Measurements from ENCODE around the gene CAPNS2. TPM values are rescaled to one million over a fixed set of nuclear protein-coding genes. Genes with fewer than 3 reads are reported as not detected.

The CAPNS2 gene
- total RNA-seq: not detected

DNA sequence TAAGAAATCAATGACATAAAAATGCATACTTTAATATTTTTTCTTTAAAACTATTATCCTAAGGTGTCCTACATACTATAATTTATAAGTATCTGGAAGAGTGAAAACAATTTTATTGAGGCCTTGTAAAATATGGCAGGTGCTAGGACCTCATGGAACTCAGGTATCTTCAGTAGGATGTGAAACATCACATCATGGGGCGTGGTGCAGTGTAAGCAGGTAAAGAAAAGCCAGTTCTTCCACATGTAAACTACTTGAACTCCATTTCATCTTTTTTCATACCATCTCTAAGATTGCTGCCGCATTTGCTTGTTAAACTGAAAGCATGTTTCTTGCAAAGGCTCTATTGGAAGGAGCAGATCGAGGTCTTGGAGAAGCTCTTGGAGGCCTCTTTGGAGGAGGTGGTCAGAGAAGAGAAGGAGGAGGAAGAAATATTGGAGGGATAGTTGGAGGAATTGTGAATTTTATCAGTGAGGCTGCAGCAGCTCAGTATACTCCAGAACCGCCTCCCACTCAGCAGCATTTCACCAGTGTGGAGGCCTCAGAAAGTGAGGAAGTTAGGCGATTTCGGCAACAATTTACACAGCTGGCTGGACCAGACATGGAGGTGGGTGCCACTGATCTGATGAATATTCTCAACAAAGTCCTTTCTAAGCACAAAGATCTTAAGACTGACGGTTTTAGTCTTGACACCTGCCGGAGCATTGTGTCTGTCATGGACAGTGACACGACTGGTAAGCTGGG is at the start of gene CAPNS2:
Gene CAPNS2 (plus strand): TSS at position 253 of the 744 bp plus-strand sequence. CDS start 73 bp downstream, at position 326.
- H3K27ac Mint-ChIP-seq: no peak within 1 kb of the TSS
- H3K27me3 Mint-ChIP-seq: peaks cover 18% of the 10 kb centered on the region
- H3K36me3 Mint-ChIP-seq (ENCODE audit: low read depth): no peaks in the 10 kb centered on the region
- H3K9me3 Mint-ChIP-seq: no peaks in the 10 kb centered on the region
- no peak for DNase-seq
- H3K4me3 Mint-ChIP-seq: no peak within 1 kb of the TSS
- ChIA-PET POLR2A (no interaction called here), CTCF (interaction anchor here (0.6 kb wide), 1 partner anchor 1806 kb away, joined by 3 read pairs; no protein-coding TSS in a partner anchor)
- no peaks in the 10 kb centered on the region for H3K4me1 Mint-ChIP-seq

DNA sequence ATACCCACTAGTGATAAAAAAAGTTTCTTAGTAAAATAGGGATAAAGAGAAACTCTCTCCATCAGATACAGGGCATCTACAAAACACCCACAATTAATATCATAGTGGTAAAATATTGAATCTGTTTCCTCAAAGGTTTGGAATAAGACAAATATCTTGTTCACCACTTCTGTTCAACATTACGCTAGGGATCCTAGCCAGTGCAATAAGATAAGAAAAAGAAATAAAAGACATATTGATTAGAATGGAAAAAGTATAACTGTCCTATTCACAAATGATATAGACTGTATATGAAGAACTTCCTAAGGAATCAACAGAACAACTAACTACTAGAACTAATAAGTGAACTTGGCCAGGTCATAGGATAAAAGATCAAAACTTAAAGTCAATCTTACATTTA is 44.7 kb upstream of the CAPNS2 start:
- Mint-ChIP-seq H3K36me3 (ENCODE audit: low read depth) (no peaks in the 10 kb centered on the region), H3K27me3 (peaks cover 9% of the 10 kb centered on the region), H3K9me3 (peaks cover 6% of the 10 kb centered on the region), H3K4me1 (no peaks in the 10 kb centered on the region), H3K4me3 (no peak overlapping the region), H3K27ac (no peak overlapping the region)
- CTCF ChIA-PET: no interaction called here
- DNase-seq: no peak
- POLR2A ChIA-PET: no interaction called here

DNA sequence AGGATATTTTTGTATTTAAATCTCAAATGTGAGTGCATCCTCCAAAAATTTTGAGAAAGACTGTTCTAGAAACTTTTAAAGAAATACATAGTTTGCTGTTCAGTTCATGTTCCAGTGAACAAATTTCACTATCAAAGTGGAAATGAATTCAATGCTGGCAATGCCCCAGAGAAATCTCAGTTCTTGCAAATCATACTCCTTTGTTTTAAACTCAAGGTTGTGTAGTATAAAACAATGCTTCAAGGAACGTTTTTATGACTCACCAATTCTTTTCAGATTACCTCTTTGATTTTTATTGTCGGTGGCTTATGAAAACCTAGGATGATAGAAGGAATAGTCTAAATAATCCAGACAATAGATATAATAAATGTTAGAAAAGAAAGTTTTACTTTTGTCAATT is 40.0 kb upstream of the CAPNS2 start:
- no peak overlapping the region for H3K27ac Mint-ChIP-seq
- no peaks in the 10 kb centered on the region for H3K4me1 Mint-ChIP-seq
- no peak overlapping the region for H3K4me3 Mint-ChIP-seq
- ChIA-PET CTCF (no interaction called here), POLR2A (no interaction called here)
- no peak for DNase-seq
- H3K36me3 Mint-ChIP-seq (ENCODE audit: low read depth): no peaks in the 10 kb centered on the region
- H3K27me3 Mint-ChIP-seq: peaks cover 6% of the 10 kb centered on the region
- peaks cover 6% of the 10 kb centered on the region for H3K9me3 Mint-ChIP-seq

DNA sequence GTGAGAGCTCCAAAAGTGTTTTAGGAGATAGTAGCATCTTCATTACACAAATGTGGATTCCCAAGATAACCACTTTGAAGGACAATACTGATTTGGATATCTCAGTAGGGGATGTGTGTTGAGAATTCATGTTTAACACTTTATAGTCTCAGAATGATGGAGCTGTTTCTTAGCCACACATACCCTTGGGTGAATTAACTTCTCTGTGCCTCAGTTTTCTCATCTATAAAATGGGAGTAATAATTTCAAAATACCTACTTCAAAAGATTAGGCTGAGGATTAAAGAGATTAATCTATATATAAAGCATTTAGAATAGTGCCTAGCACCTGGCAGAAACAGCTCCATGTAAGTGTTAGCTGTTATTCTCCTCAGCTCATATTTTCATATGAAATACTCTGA is 38.6 kb upstream of the CAPNS2 start:
- DNase-seq: no peak
- Mint-ChIP-seq H3K27ac (no peak overlapping the region), H3K27me3 (peaks cover 5% of the 10 kb centered on the region), H3K4me3 (no peak overlapping the region), H3K9me3 (no peaks in the 10 kb centered on the region), H3K36me3 (ENCODE audit: low read depth) (no peaks in the 10 kb centered on the region), H3K4me1 (no peaks in the 10 kb centered on the region)
- ChIA-PET POLR2A (interaction anchor here (0.7 kb wide), 1 partner anchor 25 kb away, joined by 4 read pairs; no protein-coding TSS in a partner anchor), CTCF (no interaction called here)

DNA sequence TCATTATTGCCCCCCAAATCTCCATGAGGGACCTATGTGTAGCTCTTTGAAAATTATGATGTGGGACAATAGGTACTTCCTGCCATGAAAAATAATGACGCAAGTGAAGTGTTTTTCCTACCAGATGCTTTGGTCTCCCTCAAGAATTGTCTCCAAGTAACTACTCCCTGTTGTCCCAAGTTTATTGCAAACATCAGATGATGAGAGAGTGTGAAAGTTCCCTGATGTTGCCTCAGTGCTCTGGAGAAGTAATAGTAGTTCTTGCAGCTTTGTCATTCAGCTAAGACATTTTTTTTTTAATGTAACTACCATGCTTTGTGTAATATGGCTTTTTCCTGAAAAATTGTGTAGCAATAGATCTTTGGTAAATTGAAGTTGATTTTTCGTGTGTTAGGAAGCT is 37.5 kb upstream of the CAPNS2 start:
- peaks cover 5% of the 10 kb centered on the region for H3K27me3 Mint-ChIP-seq
- no peak for DNase-seq
- H3K36me3 Mint-ChIP-seq (ENCODE audit: low read depth): no peaks in the 10 kb centered on the region
- ChIA-PET CTCF (no interaction called here), POLR2A (no interaction called here)
- no peaks in the 10 kb centered on the region for H3K4me1 Mint-ChIP-seq
- no peak overlapping the region for H3K27ac Mint-ChIP-seq
- H3K9me3 Mint-ChIP-seq: no peaks in the 10 kb centered on the region
- H3K4me3 Mint-ChIP-seq: no peak overlapping the region

DNA sequence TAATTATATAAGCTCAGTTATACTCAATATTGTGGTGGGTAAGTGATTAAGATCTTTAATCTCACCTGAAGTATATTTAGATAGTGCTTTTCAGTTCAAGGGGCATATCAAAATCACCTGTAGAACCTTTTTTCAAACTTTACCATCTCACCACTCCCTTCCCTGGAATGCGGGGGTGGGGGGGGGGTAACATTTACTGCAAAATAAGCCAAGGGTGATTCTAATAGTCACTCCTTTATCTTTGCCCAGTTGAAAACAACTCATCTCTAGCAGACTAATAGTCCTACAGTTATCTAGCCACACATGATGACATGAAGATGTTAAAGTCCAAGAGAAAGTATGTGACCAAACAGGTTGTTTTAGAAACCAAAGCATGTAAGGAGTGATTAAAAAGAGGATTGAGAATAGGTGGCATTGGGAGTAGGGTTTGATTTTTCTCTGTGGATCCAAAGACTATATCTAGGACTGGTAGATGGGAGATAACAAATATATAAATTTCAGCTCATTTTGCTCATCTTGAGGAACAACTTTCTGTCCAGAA is 36.1 kb upstream of the CAPNS2 start:
- no peak for DNase-seq

DNA sequence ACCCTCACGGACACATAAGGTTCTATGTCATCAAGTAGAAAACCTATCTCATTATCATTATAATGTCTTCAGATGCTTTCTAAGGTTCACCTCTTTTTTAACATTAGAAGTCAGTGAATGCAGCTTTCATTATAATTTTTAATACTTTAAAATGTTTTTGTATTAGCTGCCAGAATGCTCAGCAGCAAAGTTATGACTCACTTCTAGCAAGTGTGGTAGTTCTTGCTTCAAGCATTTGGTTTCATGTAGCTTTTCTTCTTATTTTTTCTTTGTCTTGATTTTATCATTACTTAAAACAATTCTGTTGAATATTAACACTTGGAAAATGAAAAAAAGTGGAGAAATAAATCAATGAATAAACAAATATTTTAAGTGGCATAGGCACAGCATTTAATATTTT is 34.3 kb upstream of the CAPNS2 start:
- no peaks in the 10 kb centered on the region for H3K4me1 Mint-ChIP-seq
- H3K4me3 Mint-ChIP-seq: no peak overlapping the region
- H3K27me3 Mint-ChIP-seq: peaks cover 3% of the 10 kb centered on the region
- no peaks in the 10 kb centered on the region for H3K36me3 Mint-ChIP-seq (ENCODE audit: low read depth)
- ChIA-PET POLR2A (no interaction called here), CTCF (interaction anchor here (1.5 kb wide), 1 partner anchor 67 kb away, joined by 3 read pairs; no protein-coding TSS in a partner anchor)
- H3K9me3 Mint-ChIP-seq: no peaks in the 10 kb centered on the region
- no peak for DNase-seq
- H3K27ac Mint-ChIP-seq: no peak overlapping the region

More for the DNA sequence above, 36.1 kb upstream of the CAPNS2 start:
- Mint-ChIP-seq H3K27me3 (peaks cover 3% of the 10 kb centered on the region), H3K4me1 (no peaks in the 10 kb centered on the region), H3K27ac (no peak overlapping the region), H3K9me3 (no peaks in the 10 kb centered on the region), H3K4me3 (no peak overlapping the region), H3K36me3 (ENCODE audit: low read depth) (no peaks in the 10 kb centered on the region)
- ChIA-PET POLR2A (no interaction called here), CTCF (interaction anchor here (1.5 kb wide), 1 partner anchor 66 kb away, joined by 3 read pairs; no protein-coding TSS in a partner anchor)

DNA sequence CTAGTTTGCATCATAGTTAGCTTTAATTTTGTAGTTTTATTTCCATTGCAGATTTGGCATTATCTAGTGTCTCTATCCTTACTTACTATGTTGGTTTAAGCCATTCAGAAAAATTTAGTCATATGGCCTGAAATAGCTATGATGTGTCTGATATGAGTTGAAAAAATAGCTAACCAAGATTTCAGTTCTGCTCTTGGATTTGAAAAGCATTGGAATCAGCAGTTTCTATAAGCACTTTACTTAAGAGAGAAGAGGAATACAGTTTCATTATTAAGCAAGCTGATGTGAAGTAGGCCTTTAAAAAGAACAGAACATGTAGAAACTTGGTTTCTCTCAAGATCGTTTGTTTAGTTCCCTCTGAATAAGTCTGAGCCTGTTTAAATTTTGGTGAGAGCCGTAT is 31.7 kb upstream of the CAPNS2 start:
- Mint-ChIP-seq H3K4me3 (no peak overlapping the region), H3K27ac (no peak overlapping the region), H3K9me3 (no peaks in the 10 kb centered on the region), H3K4me1 (no peaks in the 10 kb centered on the region), H3K27me3 (peaks cover 3% of the 10 kb centered on the region), H3K36me3 (ENCODE audit: low read depth) (no peaks in the 10 kb centered on the region)
- ChIA-PET POLR2A (no interaction called here), CTCF (no interaction called here)
- DNase-seq: no peak

DNA sequence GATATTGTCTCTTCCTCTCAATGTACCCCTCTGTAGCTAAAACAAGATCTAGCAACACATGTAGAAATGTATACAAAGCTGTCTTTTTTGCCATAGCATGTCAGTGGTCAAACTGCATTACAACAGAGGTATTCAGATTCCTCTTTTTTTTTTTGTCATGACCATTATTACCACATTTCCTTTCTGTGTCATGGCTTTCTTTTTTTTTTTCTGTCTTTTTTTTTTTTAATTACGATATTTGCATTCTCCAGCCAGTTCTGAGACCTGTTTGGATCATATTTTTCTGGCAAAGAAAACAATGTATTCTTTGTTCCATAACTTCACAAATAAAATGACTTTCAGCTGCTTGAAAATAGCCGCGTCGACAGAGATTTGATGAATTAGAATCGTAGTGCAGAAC is 27.4 kb upstream of the CAPNS2 start:
- Mint-ChIP-seq H3K27ac (no peak overlapping the region), H3K4me3 (no peak overlapping the region), H3K9me3 (no peaks in the 10 kb centered on the region), H3K27me3 (peaks cover 2% of the 10 kb centered on the region), H3K4me1 (no peaks in the 10 kb centered on the region), H3K36me3 (ENCODE audit: low read depth) (no peaks in the 10 kb centered on the region)
- no peak for DNase-seq
- ChIA-PET POLR2A (no interaction called here), CTCF (interaction anchor here (0.5 to 0.7 kb wide), 3 partner anchors 276 to 705 kb away, joined by 3 to 5 read pairs (median 3); no protein-coding TSS in a partner anchor)

DNA sequence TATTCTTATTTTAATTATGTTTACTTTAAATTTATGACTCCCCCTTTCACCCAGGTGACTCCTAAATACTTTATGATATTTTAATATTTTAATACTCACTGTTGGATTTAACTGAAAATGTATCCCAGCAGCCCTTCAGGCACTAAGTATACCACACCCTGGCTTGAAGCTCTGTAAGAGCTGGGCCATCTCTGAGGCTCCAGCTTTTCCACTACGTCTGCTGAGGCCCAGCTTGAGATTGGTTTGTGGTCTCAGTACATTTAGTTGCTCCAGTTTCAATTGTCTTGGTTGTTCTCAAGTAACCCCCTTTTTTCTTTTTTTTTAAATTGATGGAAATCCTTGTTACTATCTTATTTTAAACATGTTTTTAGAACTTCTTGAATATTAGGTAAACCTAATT is 27.0 kb upstream of the CAPNS2 start:
- CTCF ChIA-PET: interaction anchor here (0.9 kb wide), 1 partner anchor 10 kb away, joined by 3 read pairs; no protein-coding TSS in a partner anchor
- DNase-seq: no peak
- no peak overlapping the region for H3K27ac Mint-ChIP-seq
- H3K4me3 Mint-ChIP-seq: no peak overlapping the region
- H3K36me3 Mint-ChIP-seq (ENCODE audit: low read depth): no peaks in the 10 kb centered on the region
- H3K27me3 Mint-ChIP-seq: peaks cover 1% of the 10 kb centered on the region
- no peaks in the 10 kb centered on the region for H3K9me3 Mint-ChIP-seq
- no peaks in the 10 kb centered on the region for H3K4me1 Mint-ChIP-seq
- POLR2A ChIA-PET: no interaction called here

DNA sequence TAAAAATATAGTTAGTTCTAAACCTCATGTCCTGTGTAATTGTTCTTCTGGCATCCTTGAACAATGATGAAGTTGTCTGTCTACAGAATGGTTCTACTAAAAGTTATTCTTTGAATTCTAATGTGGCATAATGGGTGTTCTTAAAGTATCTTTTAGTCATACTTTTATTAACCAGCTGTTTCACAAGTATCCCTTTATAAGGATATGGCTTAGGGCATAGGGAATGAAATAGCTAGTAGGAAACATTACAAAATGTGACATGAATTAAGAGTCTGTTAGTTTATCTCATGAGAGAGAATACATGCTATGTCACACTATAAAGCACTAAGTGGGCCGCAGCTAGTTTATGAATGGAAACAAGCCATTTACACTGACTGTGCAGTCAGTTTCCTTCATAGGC is 26.3 kb upstream of the CAPNS2 start:
- no peak overlapping the region for H3K4me3 Mint-ChIP-seq
- no peak for DNase-seq
- POLR2A ChIA-PET: no interaction called here
- no peak overlapping the region for H3K27ac Mint-ChIP-seq
- H3K4me1 Mint-ChIP-seq: no peaks in the 10 kb centered on the region
- H3K36me3 Mint-ChIP-seq (ENCODE audit: low read depth): no peaks in the 10 kb centered on the region
- H3K27me3 Mint-ChIP-seq: no peaks in the 10 kb centered on the region
- CTCF ChIA-PET: interaction anchor here (0.9 kb wide), 1 partner anchor 10 kb away, joined by 3 read pairs; no protein-coding TSS in a partner anchor
- H3K9me3 Mint-ChIP-seq: no peaks in the 10 kb centered on the region

DNA sequence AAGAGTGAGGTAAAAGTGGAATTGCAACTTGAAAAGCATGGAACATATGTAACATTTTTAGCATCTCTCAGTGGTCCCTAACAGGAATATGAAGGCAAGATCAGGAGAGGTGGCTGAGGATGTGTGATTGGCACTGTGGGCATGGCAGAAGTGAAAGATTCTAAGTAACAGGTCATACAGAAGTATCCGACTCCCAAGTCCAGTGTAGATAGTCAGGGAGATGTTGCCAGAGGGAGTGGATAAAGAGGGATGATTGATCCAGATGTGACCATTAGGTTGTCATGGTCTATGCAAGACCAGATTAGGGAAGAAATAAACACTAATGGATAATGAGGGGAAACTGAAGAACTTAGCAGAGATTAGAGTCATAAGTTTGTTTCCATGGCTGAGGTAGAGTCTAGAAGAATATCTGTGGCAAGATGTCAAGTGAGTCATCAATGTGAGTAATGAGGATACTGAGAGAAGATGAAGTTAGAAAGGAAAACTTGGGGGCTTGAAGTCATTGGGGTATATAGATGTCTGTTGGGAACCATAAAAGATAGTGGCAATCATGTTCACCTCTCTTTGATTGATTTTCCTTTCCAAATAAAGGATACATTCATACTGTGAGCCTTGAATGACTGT is 23.9 kb upstream of the CAPNS2 start:
- CTCF ChIA-PET: no interaction called here
- Mint-ChIP-seq H3K36me3 (ENCODE audit: low read depth) (no peaks in the 10 kb centered on the region), H3K27me3 (no peaks in the 10 kb centered on the region), H3K4me1 (no peaks in the 10 kb centered on the region), H3K4me3 (no peak overlapping the region), H3K27ac (no peak overlapping the region), H3K9me3 (no peaks in the 10 kb centered on the region)
- POLR2A ChIA-PET: no interaction called here
- DNase-seq: no peak

DNA sequence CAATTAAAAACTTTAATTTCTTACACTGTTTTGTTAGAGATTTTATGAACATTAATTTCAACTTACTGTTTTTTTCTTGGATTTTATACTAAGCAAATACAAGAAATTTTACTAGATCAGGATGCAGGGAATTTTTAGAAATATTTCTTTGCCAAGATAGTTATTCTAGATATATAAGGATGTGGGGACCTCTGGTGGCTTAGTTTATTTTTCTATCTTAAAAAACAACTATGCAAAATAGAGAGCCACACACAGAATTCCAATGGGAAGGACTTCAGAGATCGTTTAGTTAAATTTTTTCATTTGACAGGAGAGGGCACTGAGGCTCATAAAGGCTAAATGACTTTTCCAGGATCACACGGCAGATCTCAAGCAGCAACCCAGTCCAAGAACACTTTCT is 23.0 kb upstream of the CAPNS2 start:
- Mint-ChIP-seq H3K4me3 (no peak overlapping the region), H3K9me3 (no peaks in the 10 kb centered on the region), H3K27me3 (no peaks in the 10 kb centered on the region), H3K36me3 (ENCODE audit: low read depth) (no peaks in the 10 kb centered on the region), H3K27ac (no peak overlapping the region), H3K4me1 (no peaks in the 10 kb centered on the region)
- POLR2A ChIA-PET: no interaction called here
- CTCF ChIA-PET: no interaction called here
- no peak for DNase-seq

All from activated CD4-positive, alpha-beta T cell treated with anti-CD3 and anti-CD28 coated beads, Interleukin-2, amount 10 ng/mL, durations not matched to agents 7 days and 5 days (primary cell).